ENCODE measurements around the gene GPR50.

Gene GPR50

GRCh38 chrX:151176231-151176750, at the start of gene GPR50:
TSS of gene GPR50 (plus strand) at chrX:151176584. CDS start at chrX:151176722, 138 bp downstream.
- H4K20me1 ChIP-seq (ENCODE audit: insufficient read depth, low read length), result no peaks in the 10 kb centered on the region
- H3K79me2 ChIP-seq (ENCODE audit: low read length), result no peaks in the 10 kb centered on the region
- H3K4me3 ChIP-seq (ENCODE audit: low read length), result no peak within 1 kb of the TSS
- H3K4me2 ChIP-seq (ENCODE audit: low read length), result no peak within 1 kb of the TSS
- no peak within 1 kb of the TSS for H3K9ac ChIP-seq (ENCODE audit: low read length)
- no peaks in the 10 kb centered on the region for H3K36me3 ChIP-seq (replicated peaks; ENCODE audit: low read depth, low read length)
- TF ChIP-seq EZH2phosphoT487 (IDR thresholded peaks at IDR 0.05; ENCODE audit: low read depth) (no peak), CTCF (IDR thresholded peaks at IDR 0.05; ENCODE audit: low read depth, low read length) (no peak)
- no peaks in the 10 kb centered on the region for H3K4me1 ChIP-seq (ENCODE audit: low read length)
- H3K27ac ChIP-seq (ENCODE audit: low read length), result no peak within 1 kb of the TSS
- H3K27me3 ChIP-seq (ENCODE audit: low read depth, low read length), result no peaks in the 10 kb centered on the region
- H3K9me3 ChIP-seq (ENCODE audit: insufficient read depth, low read length), result no peaks in the 10 kb centered on the region
- no peak within 1 kb of the TSS for H2AFZ ChIP-seq (ENCODE audit: low read depth, low read length)

GRCh38 chrX:151132531-151132930, 43.9 kb upstream of the GPR50 start:
- no peaks in the 10 kb centered on the region for H3K36me3 ChIP-seq (replicated peaks; ENCODE audit: low read depth, low read length)
- TF ChIP-seq EZH2phosphoT487 (IDR thresholded peaks at IDR 0.05; ENCODE audit: low read depth) (no peak), CTCF (IDR thresholded peaks at IDR 0.05; ENCODE audit: low read depth, low read length) (no peak)
- no peaks in the 10 kb centered on the region for H3K79me2 ChIP-seq (ENCODE audit: low read length)
- H3K4me1 ChIP-seq (ENCODE audit: low read length), result no peaks in the 10 kb centered on the region
- H4K20me1 ChIP-seq (ENCODE audit: insufficient read depth, low read length), result no peaks in the 10 kb centered on the region
- H2AFZ ChIP-seq (ENCODE audit: low read depth, low read length), result no peak overlapping the region
- no peaks in the 10 kb centered on the region for H3K27me3 ChIP-seq (ENCODE audit: low read depth, low read length)
- no peak overlapping the region for H3K27ac ChIP-seq (ENCODE audit: low read length)
- H3K4me3 ChIP-seq (ENCODE audit: low read length), result no peak overlapping the region
- no peak overlapping the region for H3K9ac ChIP-seq (ENCODE audit: low read length)
- no peaks in the 10 kb centered on the region for H3K9me3 ChIP-seq (ENCODE audit: insufficient read depth, low read length)
- no peak overlapping the region for H3K4me2 ChIP-seq (ENCODE audit: low read length)

- Histone ChIP-seq H3K9ac (ENCODE audit: low read length) (no peak overlapping the region), H3K4me1 (ENCODE audit: low read length) (no peaks in the 10 kb centered on the region), H3K36me3 (replicated peaks; ENCODE audit: low read depth, low read length) (no peaks in the 10 kb centered on the region), H3K79me2 (ENCODE audit: low read length) (no peaks in the 10 kb centered on the region), H3K4me3 (ENCODE audit: low read length) (no peak overlapping the region), H3K4me2 (ENCODE audit: low read length) (no peak overlapping the region), H4K20me1 (ENCODE audit: insufficient read depth, low read length) (no peaks in the 10 kb centered on the region), H3K27me3 (ENCODE audit: low read depth, low read length) (0 out of 2 replicates have a peak, but pooled peaks cover under 1% of the 10 kb centered on the region), H2AFZ (ENCODE audit: low read depth, low read length) (no peak overlapping the region), H3K9me3 (ENCODE audit: insufficient read depth, low read length) (no peaks in the 10 kb centered on the region), H3K27ac (ENCODE audit: low read length) (no peak overlapping the region)
- TF ChIP-seq EZH2phosphoT487 (IDR thresholded peaks at IDR 0.05; ENCODE audit: low read depth), result no peak
- TF ChIP-seq CTCF (IDR thresholded peaks at IDR 0.05; ENCODE audit: low read depth, low read length), result peak; percentile 75
Measured at GRCh38 chrX:151151665-151152267, 24.6 kb upstream of the GPR50 start.

GRCh38 chrX:151153086-151153485, 23.3 kb upstream of the GPR50 start:
- Histone ChIP-seq H3K9ac (ENCODE audit: low read length) (no peak overlapping the region), H3K4me2 (ENCODE audit: low read length) (no peak overlapping the region), H3K27ac (ENCODE audit: low read length) (no peak overlapping the region), H3K4me3 (ENCODE audit: low read length) (no peak overlapping the region), H2AFZ (ENCODE audit: low read depth, low read length) (no peak overlapping the region), H3K79me2 (ENCODE audit: low read length) (no peaks in the 10 kb centered on the region), H3K27me3 (ENCODE audit: low read depth, low read length) (no peaks in the 10 kb centered on the region), H3K4me1 (ENCODE audit: low read length) (no peaks in the 10 kb centered on the region), H4K20me1 (ENCODE audit: insufficient read depth, low read length) (no peaks in the 10 kb centered on the region), H3K9me3 (ENCODE audit: insufficient read depth, low read length) (no peaks in the 10 kb centered on the region), H3K36me3 (replicated peaks; ENCODE audit: low read depth, low read length) (no peaks in the 10 kb centered on the region)
- TF ChIP-seq CTCF (IDR thresholded peaks at IDR 0.05; ENCODE audit: low read depth, low read length) (peak; percentile 55), EZH2phosphoT487 (IDR thresholded peaks at IDR 0.05; ENCODE audit: low read depth) (no peak)
